SK-N-SH treated with all-trans-retinoic acid at 6 μM for 48 hours (cell line): Measurements from ENCODE around the gene SCMH1.

Experiments used
- ATAC-seq: fragments of 200-7000 bp; cut with Tn5 transposase; 3 replicates; pipeline ENCODE4 v1.9.1; 2020; ENCODE audit warnings: mild to moderate bottlenecking, moderate library complexity
- ARNTL ChIP-seq: fragments of 450-650 bp; formaldehyde crosslinking; IDR thresholded peaks from 2 replicates; pipeline ENCODE4 v1.5.0; 2020; ENCODE audit warnings: low read depth, mild to moderate bottlenecking, moderate library complexity, borderline replicate concordance
- BACH2 ChIP-seq: fragments of 250-450 bp; sonication (Bioruptor Pico); IDR thresholded peaks from 2 replicates; pipeline ENCODE4 v1.9.0; 2021; ENCODE audit warnings: mild to moderate bottlenecking, borderline replicate concordance
- CREB5 ChIP-seq: fragments of 250-450 bp; sonication (Bioruptor Pico); IDR thresholded peaks from 2 replicates; pipeline ENCODE4 v1.5.1; 2020; ENCODE audit warnings: low read depth, mild to moderate bottlenecking, moderate library complexity
- CSDC2 ChIP-seq: fragments of 250-450 bp; sonication (Bioruptor Pico); IDR thresholded peaks from 2 replicates; pipeline ENCODE4 v1.5.0; 2020; ENCODE audit warnings: mild to moderate bottlenecking, moderate library complexity
- CSRNP3 ChIP-seq: fragments of 250-450 bp; sonication (Bioruptor Pico); IDR thresholded peaks from 2 replicates; pipeline ENCODE4 v1.5.1; 2021; ENCODE audit warnings: mild to moderate bottlenecking, moderate library complexity
- ESRRG ChIP-seq: fragments of 250-450 bp; sonication (Bioruptor Pico); IDR thresholded peaks from 2 replicates; pipeline ENCODE4 v1.6.1; 2021; ENCODE audit warnings: mild to moderate bottlenecking
- GLIS3 ChIP-seq: fragments of 250-450 bp; sonication (Bioruptor Pico); IDR thresholded peaks from 2 replicates; pipeline ENCODE4 v1.5.0; 2020; ENCODE audit warnings: mild to moderate bottlenecking, moderate library complexity
- ISL1 ChIP-seq: fragments of 250-450 bp; sonication (Bioruptor Pico); IDR thresholded peaks from 2 replicates; pipeline ENCODE4 v2.1.2; 2022; ENCODE audit warnings: mild to moderate bottlenecking, moderate library complexity
- OSR1 ChIP-seq: fragments of 250-450 bp; sonication (Bioruptor Pico); IDR thresholded peaks from 2 replicates; pipeline ENCODE4 v1.8.0; 2022; ENCODE audit warnings: moderate library complexity, mild to moderate bottlenecking, inconsistent platforms
- PATZ1 ChIP-seq: fragments of 250-450 bp; sonication (Bioruptor Pico); IDR thresholded peaks from 2 replicates; pipeline ENCODE4 v1.8.0; 2020; ENCODE audit warnings: mild to moderate bottlenecking, moderate library complexity, borderline replicate concordance
- PPARA ChIP-seq: fragments of 250-450 bp; sonication (Bioruptor Pico); IDR thresholded peaks from 2 replicates; pipeline ENCODE4 v1.5.0; 2020; ENCODE audit warnings: mild to moderate bottlenecking, borderline replicate concordance
- RARB ChIP-seq: fragments of 250-450 bp; sonication (Bioruptor Pico); IDR thresholded peaks from 2 replicates; pipeline ENCODE4 v1.8.0; 2021; ENCODE audit warnings: mild to moderate bottlenecking, moderate library complexity
- SNAI2 ChIP-seq: fragments of 250-450 bp; sonication (Bioruptor Pico); IDR thresholded peaks from 2 replicates; pipeline ENCODE4 v1.5.0; 2020; ENCODE audit warnings: mild to moderate bottlenecking, moderate library complexity
- TCF4 ChIP-seq: fragments of 250-450 bp; sonication (Bioruptor Pico); IDR thresholded peaks from 2 replicates; pipeline ENCODE4 v1.8.0; 2021; ENCODE audit warnings: mild to moderate bottlenecking, moderate library complexity, borderline replicate concordance
- TOX ChIP-seq: fragments of 250-450 bp; sonication (Bioruptor Pico); IDR thresholded peaks from 2 replicates; pipeline ENCODE4 v1.8.0; 2021; ENCODE audit warnings: mild to moderate bottlenecking, moderate library complexity, borderline replicate concordance
- TSHZ2 ChIP-seq: fragments of 250-450 bp; sonication (Bioruptor Pico); IDR thresholded peaks from 2 replicates; pipeline ENCODE4 v1.5.0; 2020; ENCODE audit warnings: mild to moderate bottlenecking, moderate library complexity
- ZC3H10 ChIP-seq: fragments of 250-450 bp; sonication (Bioruptor Pico); IDR thresholded peaks from 2 replicates; pipeline ENCODE4 v1.5.1; 2021; ENCODE audit warnings: mild to moderate bottlenecking, moderate library complexity
- ZFP3 ChIP-seq: fragments of 250-450 bp; sonication (Bioruptor Pico); IDR thresholded peaks from 2 replicates; pipeline ENCODE4 v1.5.0; 2020; ENCODE audit warnings: mild to moderate bottlenecking, moderate library complexity
- ZFP30 ChIP-seq: fragments of 450-650 bp; formaldehyde crosslinking; IDR thresholded peaks from 2 replicates; pipeline ENCODE4 v1.5.0; 2022; ENCODE audit warnings: mild to moderate bottlenecking, moderate library complexity
- ZNF565 ChIP-seq: fragments of 450-650 bp; formaldehyde crosslinking; conservative IDR thresholded peaks from 2 replicates; pipeline ENCODE4 v1.5.0; 2020; ENCODE audit warnings: low read depth, mild to moderate bottlenecking, moderate library complexity
- ZNF70 ChIP-seq: fragments of 450-650 bp; formaldehyde crosslinking; IDR thresholded peaks from 2 replicates; pipeline ENCODE4 v1.5.0; 2020; ENCODE audit warnings: mild to moderate bottlenecking, moderate library complexity
- ZNF8 ChIP-seq: fragments of 450-650 bp; formaldehyde crosslinking; IDR thresholded peaks from 2 replicates; pipeline ENCODE4 v1.5.0; 2020; ENCODE audit warnings: mild to moderate bottlenecking, moderate library complexity

The SCMH1 gene

GRCh38 chr1:41164727-41165126 is 77.4 kb downstream of the SCMH1 start:
- TF ChIP-seq CREB5 (CRISPR knock-in tag) (no peak), ZNF565 (CRISPR knock-in tag) (no peak), RARB (CRISPR knock-in tag) (no peak), ZNF70 (CRISPR knock-in tag) (no peak), GLIS3 (CRISPR knock-in tag) (no peak), TSHZ2 (CRISPR knock-in tag) (no peak), CSRNP3 (CRISPR knock-in tag) (no peak), SNAI2 (no peak), PATZ1 (CRISPR knock-in tag) (no peak), ESRRG (CRISPR knock-in tag) (no peak), ZFP30 (CRISPR knock-in tag) (no peak)

GRCh38 chr1:41162441-41162840 is 79.7 kb downstream of the SCMH1 start:
- ATAC-seq: no peak
- TF ChIP-seq CREB5 (CRISPR knock-in tag) (no peak), ZC3H10 (no peak), OSR1 (no peak), PPARA (no peak), BACH2 (CRISPR knock-in tag) (no peak), ZNF565 (CRISPR knock-in tag) (no peak), CSRNP3 (CRISPR knock-in tag) (no peak), GLIS3 (CRISPR knock-in tag) (no peak), ZNF8 (CRISPR knock-in tag) (no peak), PATZ1 (CRISPR knock-in tag) (no peak)
- TF ChIP-seq, all 23 proteins: peak for 0

More at GRCh38 chr1:41164727-41165126, 77.4 kb downstream of the SCMH1 start:
- ATAC-seq: no peak

- ATAC-seq: no peak
- no peak for TF ChIP-seq OSR1
- TF ChIP-seq ISL1 (CRISPR knock-in tag): no peak
- no peak for TF ChIP-seq SNAI2
- TF ChIP-seq TCF4: no peak
- TF ChIP-seq RARB (CRISPR knock-in tag): no peak
- no peak for TF ChIP-seq TOX (CRISPR knock-in tag)
- no peak for TF ChIP-seq ZFP3
- no peak for TF ChIP-seq PATZ1 (CRISPR knock-in tag)
- no peak for TF ChIP-seq ZNF70 (CRISPR knock-in tag)
- no peak for TF ChIP-seq ZNF8 (CRISPR knock-in tag)
- TF ChIP-seq CSDC2: no peak
- no peak for TF ChIP-seq ARNTL (CRISPR knock-in tag)
Measured at GRCh38 chr1:41161846-41162245, 80.3 kb downstream of the SCMH1 start.
